Ishikawa (cell line): ENCODE results near the gene MIDN.

Experiments
- CEBPB ChIP-seq: IDR thresholded peaks from 2 replicates; pipeline ENCODE4 v1.6.1; 2012
- CREB1 ChIP-seq: IDR thresholded peaks from 2 replicates; pipeline ENCODE4 v1.6.1; 2012; ENCODE audit warnings: low read depth
- EGR1 ChIP-seq: IDR thresholded peaks from 2 replicates; pipeline ENCODE4 v1.6.1; 2012
- EP300 ChIP-seq: IDR thresholded peaks from 2 replicates; pipeline ENCODE4 v1.6.1; 2012; ENCODE audit warnings: borderline replicate concordance
- FOXM1 ChIP-seq: IDR thresholded peaks from 2 replicates; pipeline ENCODE4 v1.6.1; 2012; ENCODE audit warnings: low read depth, borderline replicate concordance
- NFIC ChIP-seq: IDR thresholded peaks from 2 replicates; pipeline ENCODE4 v1.6.1; 2012
- RAD21 ChIP-seq: IDR thresholded peaks from 2 replicates; pipeline ENCODE4 v1.6.1; 2012; ENCODE audit warnings: low read depth
- TAF1 ChIP-seq: IDR thresholded peaks from 2 replicates; pipeline ENCODE4 v1.6.1; 2012; ENCODE audit warnings: low read depth, mild to moderate bottlenecking
- TCF12 ChIP-seq: IDR thresholded peaks from 2 replicates; pipeline ENCODE4 v1.6.1; 2012; ENCODE audit warnings: low read depth
- TEAD4 ChIP-seq: IDR thresholded peaks from 2 replicates; pipeline ENCODE4 v1.6.1; 2012
- YY1 ChIP-seq: IDR thresholded peaks from 2 replicates; pipeline ENCODE4 v1.6.1; 2012; ENCODE audit warnings: low read depth
- ZBTB7A ChIP-seq: IDR thresholded peaks from 2 replicates; pipeline ENCODE4 v1.6.1; 2012; ENCODE audit warnings: low read depth
- TF ChIP-seq, protein P1 (sequence below): IDR thresholded peaks from 2 replicates; pipeline ENCODE4 v1.6.1; 2012; ENCODE audit warnings: low read depth, mild to moderate bottlenecking
- TF ChIP-seq, protein P2 (sequence below): IDR thresholded peaks from 2 replicates; pipeline ENCODE4 v1.6.1; 2012
- TF ChIP-seq, protein P3 (sequence below): IDR thresholded peaks from 2 replicates; pipeline ENCODE4 v1.6.1; 2012

Gene MIDN

GRCh38 chr19:1293782-1294604, 45.6 kb downstream of the MIDN start:
- no peak for TF ChIP-seq TCF12
- TF ChIP-seq EGR1: no peak
- no peak for TF ChIP-seq FOXM1
- TF ChIP-seq TAF1: no peak
- TF ChIP-seq, protein P1, sequence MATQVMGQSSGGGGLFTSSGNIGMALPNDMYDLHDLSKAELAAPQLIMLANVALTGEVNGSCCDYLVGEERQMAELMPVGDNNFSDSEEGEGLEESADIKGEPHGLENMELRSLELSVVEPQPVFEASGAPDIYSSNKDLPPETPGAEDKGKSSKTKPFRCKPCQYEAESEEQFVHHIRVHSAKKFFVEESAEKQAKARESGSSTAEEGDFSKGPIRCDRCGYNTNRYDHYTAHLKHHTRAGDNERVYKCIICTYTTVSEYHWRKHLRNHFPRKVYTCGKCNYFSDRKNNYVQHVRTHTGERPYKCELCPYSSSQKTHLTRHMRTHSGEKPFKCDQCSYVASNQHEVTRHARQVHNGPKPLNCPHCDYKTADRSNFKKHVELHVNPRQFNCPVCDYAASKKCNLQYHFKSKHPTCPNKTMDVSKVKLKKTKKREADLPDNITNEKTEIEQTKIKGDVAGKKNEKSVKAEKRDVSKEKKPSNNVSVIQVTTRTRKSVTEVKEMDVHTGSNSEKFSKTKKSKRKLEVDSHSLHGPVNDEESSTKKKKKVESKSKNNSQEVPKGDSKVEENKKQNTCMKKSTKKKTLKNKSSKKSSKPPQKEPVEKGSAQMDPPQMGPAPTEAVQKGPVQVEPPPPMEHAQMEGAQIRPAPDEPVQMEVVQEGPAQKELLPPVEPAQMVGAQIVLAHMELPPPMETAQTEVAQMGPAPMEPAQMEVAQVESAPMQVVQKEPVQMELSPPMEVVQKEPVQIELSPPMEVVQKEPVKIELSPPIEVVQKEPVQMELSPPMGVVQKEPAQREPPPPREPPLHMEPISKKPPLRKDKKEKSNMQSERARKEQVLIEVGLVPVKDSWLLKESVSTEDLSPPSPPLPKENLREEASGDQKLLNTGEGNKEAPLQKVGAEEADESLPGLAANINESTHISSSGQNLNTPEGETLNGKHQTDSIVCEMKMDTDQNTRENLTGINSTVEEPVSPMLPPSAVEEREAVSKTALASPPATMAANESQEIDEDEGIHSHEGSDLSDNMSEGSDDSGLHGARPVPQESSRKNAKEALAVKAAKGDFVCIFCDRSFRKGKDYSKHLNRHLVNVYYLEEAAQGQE: no peak
- no peak for TF ChIP-seq CREB1
- no peak for TF ChIP-seq ZBTB7A
- no peak for TF ChIP-seq YY1
- TF ChIP-seq NFIC: no peak
- TF ChIP-seq, protein P2, sequence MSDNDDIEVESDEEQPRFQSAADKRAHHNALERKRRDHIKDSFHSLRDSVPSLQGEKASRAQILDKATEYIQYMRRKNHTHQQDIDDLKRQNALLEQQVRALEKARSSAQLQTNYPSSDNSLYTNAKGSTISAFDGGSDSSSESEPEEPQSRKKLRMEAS: no peak
- TF ChIP-seq, protein P3, sequence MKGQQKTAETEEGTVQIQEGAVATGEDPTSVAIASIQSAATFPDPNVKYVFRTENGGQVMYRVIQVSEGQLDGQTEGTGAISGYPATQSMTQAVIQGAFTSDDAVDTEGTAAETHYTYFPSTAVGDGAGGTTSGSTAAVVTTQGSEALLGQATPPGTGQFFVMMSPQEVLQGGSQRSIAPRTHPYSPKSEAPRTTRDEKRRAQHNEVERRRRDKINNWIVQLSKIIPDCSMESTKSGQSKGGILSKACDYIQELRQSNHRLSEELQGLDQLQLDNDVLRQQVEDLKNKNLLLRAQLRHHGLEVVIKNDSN: no peak
- no peak for TF ChIP-seq RAD21

GRCh38 chr19:1294688-1295087, 46.3 kb downstream of the MIDN start:
- no peak for TF ChIP-seq FOXM1
- no peak for TF ChIP-seq ZBTB7A
- TF ChIP-seq NFIC: no peak
- TF ChIP-seq EP300: no peak
- TF ChIP-seq RAD21: no peak

DNA sequence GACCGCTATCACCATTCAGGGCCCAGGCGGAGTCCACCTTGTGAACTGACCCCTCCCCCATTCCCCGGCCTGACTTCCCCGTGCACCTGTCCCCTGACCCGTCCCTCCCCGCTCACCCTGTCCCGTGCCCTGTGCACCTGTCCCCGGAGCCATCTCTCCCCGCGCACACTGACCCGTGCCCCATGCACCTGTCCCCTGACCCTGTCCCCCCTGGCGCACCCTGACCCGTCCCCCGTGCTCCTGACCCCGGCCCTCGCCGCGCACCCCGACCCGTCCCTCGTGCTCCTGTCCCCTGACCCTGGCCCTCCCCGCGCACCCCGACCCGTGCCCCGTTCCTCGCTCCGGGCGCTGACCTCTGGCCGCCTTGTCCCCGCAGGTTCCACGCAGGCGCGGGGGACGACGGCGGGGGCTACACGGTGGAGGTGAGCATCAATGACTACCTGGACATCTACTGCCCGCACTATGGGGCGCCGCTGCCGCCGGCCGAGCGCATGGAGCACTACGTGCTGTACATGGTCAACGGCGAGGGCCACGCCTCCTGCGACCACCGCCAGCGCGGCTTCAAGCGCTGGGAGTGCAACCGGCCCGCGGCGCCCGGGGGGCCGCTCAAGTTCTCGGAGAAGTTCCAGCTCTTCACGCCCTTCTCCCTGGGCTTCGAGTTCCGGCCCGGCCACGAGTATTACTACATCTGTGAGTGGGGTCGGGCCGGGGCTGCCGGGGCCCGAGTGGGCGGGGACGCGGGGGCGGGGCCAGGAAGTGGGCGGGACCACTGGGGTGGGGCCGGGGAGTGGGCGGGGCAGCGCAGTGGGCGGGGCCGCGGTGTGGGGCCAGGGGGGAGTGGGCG, 47.0 kb downstream of the MIDN start:
- TF ChIP-seq RAD21: no peak
- TF ChIP-seq FOXM1: no peak
- TF ChIP-seq, protein P2: peak; percentile 69; the same call in 1 of the 2 replicates
- peak; percentile 78 for TF ChIP-seq ZBTB7A
- TF ChIP-seq, protein P3: no peak

- TF ChIP-seq CEBPB: no peak
- TF ChIP-seq, protein P3: no peak
- TF ChIP-seq, protein P1: no peak
- TF ChIP-seq, protein P2: no peak
- TF ChIP-seq YY1: no peak
- no peak for TF ChIP-seq ZBTB7A
- no peak for TF ChIP-seq TAF1
- no peak for TF ChIP-seq FOXM1
- no peak for TF ChIP-seq CREB1
- no peak for TF ChIP-seq RAD21
- no peak for TF ChIP-seq TEAD4
- no peak for TF ChIP-seq EGR1
- TF ChIP-seq EP300: no peak
These were observed 47.7 kb downstream of the MIDN start for GRCh38 chr19:1296078-1296477.
